ENCODE data around the gene CDT1.
A peak's percentile ranks its signal among the peaks of the same experiment; 100 is the strongest.

Gene CDT1

DNA sequence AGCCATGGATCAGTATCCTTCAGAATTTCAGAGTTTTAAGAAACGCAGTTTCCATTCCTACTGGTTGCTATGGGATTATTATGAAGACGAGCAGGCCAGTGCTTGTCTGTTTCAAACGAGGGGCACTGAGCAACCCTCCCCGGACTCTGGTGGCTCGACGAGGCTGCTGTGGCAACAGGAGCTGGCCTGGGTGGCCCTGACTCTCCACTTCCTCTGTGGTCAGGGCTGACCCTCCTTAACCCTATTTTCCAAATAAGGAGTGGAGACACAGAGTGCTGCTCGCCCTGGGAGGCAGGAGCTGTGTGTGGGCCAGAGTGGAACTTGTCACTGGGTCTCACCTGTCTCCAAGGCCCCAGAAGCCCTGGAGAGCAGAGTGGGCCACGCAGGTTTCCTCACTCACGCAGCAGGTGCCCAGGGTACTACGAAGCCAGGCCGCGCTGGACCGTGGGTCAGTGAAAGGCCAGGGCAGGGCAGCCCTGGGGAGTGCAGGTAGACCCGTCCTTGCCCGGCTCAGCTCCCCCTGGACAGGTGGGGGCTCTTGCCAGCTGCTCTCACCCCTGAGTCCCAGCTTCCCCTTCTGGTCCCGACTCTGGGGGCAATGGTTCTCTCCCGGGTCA, 49.8 kb downstream of the CDT1 start:
- DNase-seq (ENCODE audit: extremely low read depth, low read depth), result no peak
- TF ChIP-seq, protein P1, sequence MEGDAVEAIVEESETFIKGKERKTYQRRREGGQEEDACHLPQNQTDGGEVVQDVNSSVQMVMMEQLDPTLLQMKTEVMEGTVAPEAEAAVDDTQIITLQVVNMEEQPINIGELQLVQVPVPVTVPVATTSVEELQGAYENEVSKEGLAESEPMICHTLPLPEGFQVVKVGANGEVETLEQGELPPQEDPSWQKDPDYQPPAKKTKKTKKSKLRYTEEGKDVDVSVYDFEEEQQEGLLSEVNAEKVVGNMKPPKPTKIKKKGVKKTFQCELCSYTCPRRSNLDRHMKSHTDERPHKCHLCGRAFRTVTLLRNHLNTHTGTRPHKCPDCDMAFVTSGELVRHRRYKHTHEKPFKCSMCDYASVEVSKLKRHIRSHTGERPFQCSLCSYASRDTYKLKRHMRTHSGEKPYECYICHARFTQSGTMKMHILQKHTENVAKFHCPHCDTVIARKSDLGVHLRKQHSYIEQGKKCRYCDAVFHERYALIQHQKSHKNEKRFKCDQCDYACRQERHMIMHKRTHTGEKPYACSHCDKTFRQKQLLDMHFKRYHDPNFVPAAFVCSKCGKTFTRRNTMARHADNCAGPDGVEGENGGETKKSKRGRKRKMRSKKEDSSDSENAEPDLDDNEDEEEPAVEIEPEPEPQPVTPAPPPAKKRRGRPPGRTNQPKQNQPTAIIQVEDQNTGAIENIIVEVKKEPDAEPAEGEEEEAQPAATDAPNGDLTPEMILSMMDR (IDR thresholded peaks at IDR 0.05; ENCODE audit: low read depth, low read length), result no peak

DNA sequence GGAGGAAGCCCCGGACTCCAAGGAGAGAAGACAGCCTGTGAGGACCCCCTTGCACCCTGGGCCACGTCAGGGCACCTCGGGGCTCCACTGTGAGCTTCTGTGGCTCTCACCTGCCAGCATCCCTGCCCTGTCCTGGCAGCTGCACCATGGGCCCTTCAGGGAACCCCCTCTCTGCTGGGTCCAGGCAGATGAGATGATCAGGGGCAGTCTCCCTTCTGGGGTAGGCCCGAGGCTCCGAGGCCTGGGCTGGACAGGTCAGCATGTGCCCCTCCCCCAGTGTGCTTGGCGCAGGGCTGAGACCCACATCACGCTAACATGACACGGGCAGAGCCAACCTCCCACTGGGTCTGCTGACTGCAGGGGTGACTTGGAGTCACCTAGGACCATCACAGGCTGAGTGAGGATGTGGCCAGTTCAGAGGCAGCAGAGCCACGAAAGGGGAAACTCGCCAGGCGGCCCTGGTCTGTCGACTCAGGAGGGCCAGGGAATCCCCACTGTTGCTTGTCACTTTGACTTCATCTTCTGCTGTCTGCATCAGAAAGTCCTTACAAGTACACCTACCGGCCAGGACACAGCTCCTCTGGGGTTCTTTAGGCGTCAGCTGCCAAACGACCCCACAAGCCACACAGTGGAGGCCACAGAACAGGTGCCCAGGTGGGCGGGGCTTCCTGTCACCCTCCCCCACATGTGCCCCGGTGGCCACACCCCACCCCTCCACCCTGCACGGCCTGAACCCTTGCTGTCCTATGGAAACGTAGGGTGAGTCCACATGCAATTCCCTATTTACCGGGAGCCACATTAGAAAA, 50.9 kb downstream of the CDT1 start:
- no peak for DNase-seq (ENCODE audit: extremely low read depth, low read depth)
- TF ChIP-seq, protein P1 (IDR thresholded peaks at IDR 0.05; ENCODE audit: low read depth, low read length), result no peak

DNA sequence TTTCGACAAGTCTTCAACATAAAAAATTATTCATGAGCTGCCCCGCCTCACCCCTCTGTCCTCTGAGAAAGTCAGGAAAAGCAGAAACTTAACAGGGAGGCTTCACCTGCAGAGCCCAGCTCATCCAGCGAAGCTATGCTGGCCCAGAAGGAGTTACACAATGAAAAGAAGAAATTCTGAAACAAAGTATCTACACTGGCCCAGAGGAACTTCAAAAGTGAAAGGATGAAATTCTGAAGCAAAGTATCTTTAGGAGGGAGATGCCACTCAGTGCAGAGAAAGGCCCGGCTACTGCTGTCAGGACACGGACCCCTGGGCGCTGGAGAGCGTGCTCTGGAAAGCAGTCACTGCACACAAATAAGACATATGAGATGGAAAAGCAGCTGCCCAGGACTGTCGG, 51.6 kb downstream of the CDT1 start:
- DNase-seq (ENCODE audit: extremely low read depth, low read depth), result no peak
- TF ChIP-seq, protein P1 (IDR thresholded peaks at IDR 0.05; ENCODE audit: low read depth, low read length), result no peak

DNA sequence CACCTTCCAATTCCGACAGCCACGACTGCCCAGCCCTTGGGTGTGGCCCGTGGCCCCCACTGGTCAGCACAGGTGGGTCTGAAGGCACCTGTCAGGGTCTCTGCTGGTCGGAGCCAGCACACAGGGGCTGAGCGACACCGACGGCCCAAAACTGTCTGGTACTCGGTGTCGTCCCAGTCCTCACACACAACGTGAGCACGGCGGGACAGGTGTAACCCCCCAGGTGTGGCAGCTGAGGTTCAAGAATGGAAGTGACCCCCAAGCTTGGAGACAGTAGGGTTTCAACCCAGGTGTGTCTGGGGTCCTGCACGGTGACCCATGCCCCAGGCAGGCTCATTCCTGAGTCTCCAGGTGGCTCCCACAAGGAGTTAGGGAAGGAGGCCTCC, 52.1 kb downstream of the CDT1 start:
- TF ChIP-seq, protein P1 (IDR thresholded peaks at IDR 0.05; ENCODE audit: low read depth, low read length), result no peak
- DNase-seq (ENCODE audit: extremely low read depth, low read depth), result no peak

DNA sequence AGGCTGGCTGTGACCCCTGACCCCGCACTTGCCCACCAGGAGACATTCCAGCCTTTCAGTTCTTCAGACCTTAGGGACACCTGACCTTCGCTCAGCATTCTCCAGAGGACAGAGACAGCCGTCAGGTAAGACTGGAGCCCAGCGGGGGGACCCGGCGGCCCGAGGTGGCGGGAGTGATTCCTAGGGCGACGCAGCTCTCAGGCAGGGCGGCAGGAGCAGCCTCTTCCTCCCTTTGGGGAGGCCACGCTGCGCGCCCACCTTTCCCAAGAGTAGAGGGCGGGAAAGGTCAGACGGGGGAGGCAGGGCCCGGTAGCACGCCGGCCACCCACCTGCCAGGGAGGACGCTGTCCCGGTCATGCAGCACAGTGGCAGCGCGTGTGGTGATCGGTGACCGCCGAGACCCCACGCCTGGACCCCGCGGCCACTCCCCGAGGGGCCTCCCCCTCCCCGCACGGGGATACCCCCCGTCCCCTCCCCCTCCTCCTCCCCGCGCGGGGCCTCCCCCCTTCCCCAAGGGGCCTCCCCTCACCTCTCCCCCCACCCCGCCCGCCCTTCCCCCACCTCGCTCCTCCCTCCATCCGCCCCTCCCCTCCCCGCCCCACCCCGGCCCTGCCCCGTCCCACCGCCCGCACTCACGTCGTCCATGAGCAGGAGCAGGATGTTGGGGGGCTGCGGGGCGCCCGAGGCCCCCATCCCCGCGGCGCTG, 52.7 kb downstream of the CDT1 start:
- TF ChIP-seq, protein P1 (IDR thresholded peaks at IDR 0.05; ENCODE audit: low read depth, low read length), result no peak
- no peak for DNase-seq (ENCODE audit: extremely low read depth, low read depth)

DNA sequence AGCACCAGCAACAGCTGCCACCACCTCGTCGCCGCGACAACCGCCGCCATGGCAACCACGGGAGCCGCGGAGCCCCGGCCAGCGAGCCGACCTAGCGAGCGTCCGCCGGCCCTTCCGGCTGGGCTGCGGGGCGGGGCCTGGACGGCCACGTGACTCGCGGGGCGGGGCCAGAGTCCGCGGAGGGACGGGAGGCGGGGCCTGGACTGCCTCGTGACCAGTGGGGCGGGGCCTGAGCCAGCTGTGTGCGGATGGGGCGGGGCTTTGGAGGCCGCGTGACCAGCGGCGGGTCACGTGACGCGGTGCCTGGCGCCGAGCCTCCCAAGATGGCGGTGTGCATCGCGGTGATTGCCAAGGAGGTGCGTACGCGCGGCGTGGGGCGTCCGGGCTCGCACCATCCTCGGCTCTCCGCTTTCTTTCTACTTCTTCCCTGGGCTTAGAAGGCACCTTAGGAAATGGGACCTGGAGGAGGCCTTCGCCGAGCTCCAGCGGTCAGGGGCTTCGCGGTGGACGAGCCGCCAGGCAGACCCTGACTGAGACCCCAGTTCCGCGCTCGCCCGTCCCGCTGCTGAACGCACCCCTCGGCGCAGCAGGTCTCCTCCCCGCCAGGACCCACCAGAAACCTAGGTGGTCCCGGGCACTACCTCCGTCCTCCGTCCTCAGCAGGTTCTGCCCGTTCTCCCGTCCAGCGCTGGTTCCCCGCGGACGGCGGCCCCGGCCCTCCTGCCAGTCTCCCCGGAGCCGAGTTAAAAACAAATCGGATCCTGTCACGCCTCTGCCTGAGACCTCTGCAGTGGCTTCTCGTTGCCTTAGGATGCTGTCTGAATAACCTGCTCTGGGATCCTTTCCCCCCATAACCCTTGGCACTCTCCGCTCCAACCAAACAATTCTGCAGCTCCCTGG, 53.5 kb downstream of the CDT1 start, which contains the start of the genes GALNS and TRAPPC2L:
GALNS (minus strand) TSS at position 120 of the 900 bp plus-strand sequence; CDS start at position 50, 70 bp downstream.
TRAPPC2L (plus strand) TSS at position 300 of the 900 bp plus-strand sequence; CDS start at position 324, 24 bp downstream.
- TF ChIP-seq, protein P1 (IDR thresholded peaks at IDR 0.05; ENCODE audit: low read depth, low read length), result no peak

More for the DNA sequence above, 53.5 kb downstream of the CDT1 start, which contains the start of the genes GALNS and TRAPPC2L:
- peak; percentile 88 for DNase-seq (ENCODE audit: extremely low read depth, low read depth)

Measured in AG09319 (cell line).